GM12878 (cell line): ENCODE results near the gene STAG1. TPM values are rescaled to one million over a fixed set of nuclear protein-coding genes. Genes with fewer than 3 reads are reported as not detected.
A peak's percentile ranks its signal among the peaks of the same experiment; 100 is the strongest.

ENCODE experiments used
- ATAC-seq: fragments of 200-7000 bp; cut with Tn5 transposase; 3 replicates; pipeline ENCODE4 v1.9.1; 2020; ENCODE audit warnings: mild to moderate bottlenecking, moderate library complexity
- BruUV-seq: library from RNA; stranded (reverse); fragments of 400-500 nt; replicated peaks from 2 replicates; lab custom pipeline; 2021; lab: Mats Ljungman, UMichigan
- CTCF ChIA-PET: fragments of 300-600 bp; sonication (Branson Sonifier 250); formaldehyde crosslinking; extraction: SDS; loops from one replicate; lab custom pipeline; 2021; ENCODE audit warnings: inconsistent platforms; lab: Yijun Ruan, JAX
- POLR2A ChIA-PET: fragments of 350-600 bp; formaldehyde crosslinking; extraction: SDS; loops from one replicate; lab custom pipeline; 2021; ENCODE audit warnings: inconsistent platforms; lab: Charles Lee
- RAD21 ChIA-PET: fragments of 300-600 bp; sonication (Branson Sonifier 250); formaldehyde crosslinking; loops from one replicate; lab custom pipeline; 2023; ENCODE audit warnings: antibody characterized with exemption; ENCODE audit not compliant: unreplicated experiment; lab: Charles Lee
- SMC1A ChIA-PET: fragments of 300-600 bp; sonication (Branson Sonifier 250); formaldehyde crosslinking; loops from one replicate; lab custom pipeline; 2023; ENCODE audit not compliant: unreplicated experiment, uncharacterized antibody; lab: Charles Lee
- DNase-seq: peaks from one replicate; pipeline ENCODE4 v3.0.0-alpha.2; 2011; ENCODE audit warnings: low read depth, low spot score
- FAIRE-seq: peaks from 3 replicates; lab custom pipeline; 2011; peaks lifted over from hg19 to GRCh38; lab: Jason Lieb, UNC
- H2AFZ ChIP-seq: 2 replicates; pipeline ENCODE4 v1.6.0; 2011; ENCODE audit warnings: low read depth, low read length, control low read depth; ENCODE audit not compliant: control insufficient read depth
- H3K27ac ChIP-seq: 2 replicates; pipeline ENCODE4 v1.5.1; 2011; ENCODE audit warnings: control low read depth; ENCODE audit not compliant: control insufficient read depth, insufficient read depth
- H3K27me3 ChIP-seq, 2 experiments: replicated peaks in 1 of 2; 2 replicates each; pipeline versions ENCODE4 v1.6.0 to v1.6.1; 2011; ENCODE audit warnings: low read length in 1 of 2; ENCODE audit not compliant: control insufficient read depth in 2 of 2, insufficient read depth in 2 of 2
- H3K36me3 ChIP-seq, 2 experiments: 2 replicates each; pipeline ENCODE4 v1.5.1; 2011; ENCODE audit warnings: low read length in 1 of 2; ENCODE audit not compliant: control insufficient read depth in 2 of 2, insufficient read depth in 2 of 2
- H3K4me1 ChIP-seq: 2 replicates; pipeline ENCODE4 v1.6.1; 2011; ENCODE audit warnings: mild to moderate bottlenecking, low read length, moderate library complexity, mixed read lengths; ENCODE audit not compliant: control insufficient read depth, insufficient read depth
- H3K4me2 ChIP-seq: 2 replicates; pipeline ENCODE4 v1.6.0; 2011; ENCODE audit warnings: control low read depth; ENCODE audit not compliant: control insufficient read depth, insufficient read depth
- H3K4me3 ChIP-seq: fragments of 200-600 bp; sonication (generic); 2 replicates; pipeline ENCODE4 v1.5.1; 2016
- H3K79me2 ChIP-seq: 2 replicates; pipeline ENCODE4 v1.6.0; 2011; ENCODE audit warnings: low read length; ENCODE audit not compliant: control insufficient read depth, insufficient read depth
- H3K9ac ChIP-seq: 2 replicates; pipeline ENCODE4 v1.8.0; 2011; ENCODE audit warnings: low read length, control low read depth, mixed read lengths; ENCODE audit not compliant: control insufficient read depth, insufficient read depth
- H3K9me3 ChIP-seq: replicated peaks from 3 replicates; pipeline ENCODE4 v1.5.1; 2011; ENCODE audit warnings: mild to moderate bottlenecking, low read length; ENCODE audit not compliant: control insufficient read depth, insufficient read depth
- H4K20me1 ChIP-seq: 2 replicates; pipeline ENCODE4 v1.6.0; 2011; ENCODE audit not compliant: control insufficient read depth, insufficient read depth
- RUNX3 ChIP-seq: IDR thresholded peaks from 2 replicates; pipeline ENCODE4 v1.6.1; 2012; ENCODE audit warnings: low read length, inconsistent platforms
- SMC3 ChIP-seq: IDR thresholded peaks from 2 replicates; pipeline ENCODE4 v1.6.1; 2011; ENCODE audit warnings: low read length, improper control_type of control experiment, borderline replicate concordance
- SPI1 ChIP-seq: IDR thresholded peaks from 2 replicates; pipeline ENCODE4 v1.6.1; 2011; ENCODE audit warnings: low read depth, mild to moderate bottlenecking, low read length, moderate library complexity, borderline replicate concordance; ENCODE audit not compliant: insufficient read depth
- in situ Hi-C: fragments of 300-500 bp; cut with MboI; formaldehyde crosslinking; loops from 9 replicates; pipeline ENCODE4 v1.14.3; 2018; ENCODE audit warnings: mixed read lengths
- intact Hi-C: fragments of 100-400 bp; cut with micrococcal nuclease; formaldehyde crosslinking; loops from one replicate; pipeline ENCODE4 v1.14.2; 2022; ENCODE audit not compliant: unreplicated experiment
- polyA plus RNA-seq, 11 experiments: library from polyadenylated mRNA; depleted of rRNA in 4 of 11; unstranded in 6 of 11; stranded (reverse) in 5 of 11; fragments of >200 nt; fragmentation: Nextera tagmentation in 4 of 11; fragmentation: Illumina TruSeq in 1 of 11; extraction: Ambion mirVana in 4 of 11; extraction: Trizol in 1 of 11; gene quantifications; 1 replicate in 1 of 11; 2 replicates in 10 of 11; pipeline versions ENCODE4 v1.2.1 to v1.2.3, GENCODE V29; 2011 to 2016; ENCODE audit warnings: inconsistent platforms in 2 of 11, missing spikeins in 2 of 11, low read depth in 1 of 11
- total RNA-seq, 4 experiments: library from RNA; depleted of rRNA in 3 of 4; stranded (reverse); fragments of >200 nt in 3 of 4; fragmentation: Illumina TruSeq in 1 of 4; extraction: Trizol in 1 of 4; gene quantifications; 2 replicates each; pipeline versions ENCODE4 v1.2.1 to v1.2.3, GENCODE V29; 2013 to 2021
- TF ChIP-seq, protein P1 (sequence below): fragments of 450-650 bp; formaldehyde crosslinking; IDR thresholded peaks from 2 replicates; pipeline ENCODE4 v1.5.0; 2022; ENCODE audit warnings: mild to moderate bottlenecking, missing genetic modification characterization
- TF ChIP-seq, protein P2 (sequence below): IDR thresholded peaks from 2 replicates; pipeline ENCODE4 v1.6.1; 2012; ENCODE audit warnings: improper control_type of control experiment, low read depth, low read length; ENCODE audit not compliant: insufficient replicate concordance
- TF ChIP-seq, protein P3 (sequence below): fragments of 450-650 bp; IDR thresholded peaks from 2 replicates; pipeline ENCODE4 v1.6.1; 2016; ENCODE audit warnings: mild to moderate bottlenecking
- TF ChIP-seq, protein P4 (sequence below): fragments of 450-650 bp; conservative IDR thresholded peaks from 2 replicates; pipeline ENCODE4 v1.6.1; 2017; ENCODE audit warnings: mild to moderate bottlenecking, moderate library complexity

STAG1 gene
- total and polyA plus RNA-seq, 10 of the 15 experiments (the other 5 are each of a cell fraction or from before 2014, with no cell fraction given) = 4.4 to 30.1 (median 20.2) TPM

DNA sequence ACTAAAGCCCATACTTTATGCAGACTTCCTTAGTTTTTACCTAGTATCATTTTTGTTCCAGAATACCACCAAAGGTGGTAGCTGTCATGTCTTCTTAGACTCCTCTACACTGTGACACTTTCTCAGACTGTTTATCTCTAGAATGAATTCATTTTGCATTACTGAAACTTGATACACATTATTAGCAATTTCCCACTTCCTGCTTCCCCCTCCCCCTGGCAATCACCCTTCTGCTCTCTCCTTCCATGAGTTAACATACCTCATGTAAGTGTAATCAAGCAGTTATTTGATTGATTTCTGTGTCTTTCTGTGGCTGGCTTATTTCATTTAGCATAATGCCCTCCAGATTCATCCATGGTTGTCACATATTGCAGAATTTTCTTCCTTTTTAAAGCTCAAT is 204.9 kb downstream of the STAG1 start:
- ChIA-PET POLR2A (no interaction called here), RAD21 (interaction anchor here (1.3 to 4.3 kb wide), 3 partner anchors 202 to 467 kb away, joined by 7 to 43 read pairs (median 7); partner anchors contain the start of gene STAG1), CTCF (interaction anchor here (0.6 to 5.8 kb wide), 4 partner anchors 29 to 485 kb away, joined by 3 to 47 read pairs (median 4); partner anchors contain the start of gene STAG1), SMC1A (interaction anchor here (0.7 to 2.9 kb wide), 4 partner anchors 28 to 205 kb away, joined by 3 to 10 read pairs (median 8); partner anchors contain the start of gene STAG1)
- no TSS peak for BruUV-seq
- Histone ChIP-seq H3K4me3 (no peak overlapping the region), H3K36me3 (peaks cover 0 to 3% of the 10 kb centered on the region in 2 experiments; a peak in 1 of 4 replicates), H4K20me1 (no peaks in the 10 kb centered on the region), H3K27me3 (no peaks in the 10 kb centered on the region), H3K4me2 (no peak overlapping the region), H3K79me2 (no peaks in the 10 kb centered on the region), H3K27ac (no peak overlapping the region), H3K9me3 (peaks cover 3% of the 10 kb centered on the region; the same call in 2 of the 3 replicates), H2AFZ (no peak overlapping the region), H3K4me1 (no peaks in the 10 kb centered on the region), H3K9ac (no peak overlapping the region)
- peak; percentile 35 for FAIRE-seq
- intact Hi-C loops = loop anchor here (2.0 kb wide), 1 partner anchor 204 kb away; no protein-coding TSS in a partner anchor
- DNase-seq = peak; percentile 9
- in situ Hi-C loops = no loop called here
- ATAC-seq = peak; percentile 83
- TF ChIP-seq SMC3 (no peak), RUNX3 (0 out of 2 replicates have a peak, but pooled peaks have one; percentile 13), SPI1 (peak; percentile 51; the same call in 1 of the 2 replicates)
- TF ChIP-seq, protein P1, sequence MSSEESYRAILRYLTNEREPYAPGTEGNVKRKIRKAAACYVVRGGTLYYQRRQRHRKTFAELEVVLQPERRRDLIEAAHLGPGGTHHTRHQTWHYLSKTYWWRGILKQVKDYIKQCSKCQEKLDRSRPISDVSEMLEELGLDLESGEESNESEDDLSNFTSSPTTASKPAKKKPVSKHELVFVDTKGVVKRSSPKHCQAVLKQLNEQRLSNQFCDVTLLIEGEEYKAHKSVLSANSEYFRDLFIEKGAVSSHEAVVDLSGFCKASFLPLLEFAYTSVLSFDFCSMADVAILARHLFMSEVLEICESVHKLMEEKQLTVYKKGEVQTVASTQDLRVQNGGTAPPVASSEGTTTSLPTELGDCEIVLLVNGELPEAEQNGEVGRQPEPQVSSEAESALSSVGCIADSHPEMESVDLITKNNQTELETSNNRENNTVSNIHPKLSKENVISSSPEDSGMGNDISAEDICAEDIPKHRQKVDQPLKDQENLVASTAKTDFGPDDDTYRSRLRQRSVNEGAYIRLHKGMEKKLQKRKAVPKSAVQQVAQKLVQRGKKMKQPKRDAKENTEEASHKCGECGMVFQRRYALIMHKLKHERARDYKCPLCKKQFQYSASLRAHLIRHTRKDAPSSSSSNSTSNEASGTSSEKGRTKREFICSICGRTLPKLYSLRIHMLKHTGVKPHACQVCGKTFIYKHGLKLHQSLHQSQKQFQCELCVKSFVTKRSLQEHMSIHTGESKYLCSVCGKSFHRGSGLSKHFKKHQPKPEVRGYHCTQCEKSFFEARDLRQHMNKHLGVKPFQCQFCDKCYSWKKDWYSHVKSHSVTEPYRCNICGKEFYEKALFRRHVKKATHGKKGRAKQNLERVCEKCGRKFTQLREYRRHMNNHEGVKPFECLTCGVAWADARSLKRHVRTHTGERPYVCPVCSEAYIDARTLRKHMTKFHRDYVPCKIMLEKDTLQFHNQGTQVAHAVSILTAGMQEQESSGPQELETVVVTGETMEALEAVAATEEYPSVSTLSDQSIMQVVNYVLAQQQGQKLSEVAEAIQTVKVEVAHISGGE = no peak
- TF ChIP-seq, protein P2, sequence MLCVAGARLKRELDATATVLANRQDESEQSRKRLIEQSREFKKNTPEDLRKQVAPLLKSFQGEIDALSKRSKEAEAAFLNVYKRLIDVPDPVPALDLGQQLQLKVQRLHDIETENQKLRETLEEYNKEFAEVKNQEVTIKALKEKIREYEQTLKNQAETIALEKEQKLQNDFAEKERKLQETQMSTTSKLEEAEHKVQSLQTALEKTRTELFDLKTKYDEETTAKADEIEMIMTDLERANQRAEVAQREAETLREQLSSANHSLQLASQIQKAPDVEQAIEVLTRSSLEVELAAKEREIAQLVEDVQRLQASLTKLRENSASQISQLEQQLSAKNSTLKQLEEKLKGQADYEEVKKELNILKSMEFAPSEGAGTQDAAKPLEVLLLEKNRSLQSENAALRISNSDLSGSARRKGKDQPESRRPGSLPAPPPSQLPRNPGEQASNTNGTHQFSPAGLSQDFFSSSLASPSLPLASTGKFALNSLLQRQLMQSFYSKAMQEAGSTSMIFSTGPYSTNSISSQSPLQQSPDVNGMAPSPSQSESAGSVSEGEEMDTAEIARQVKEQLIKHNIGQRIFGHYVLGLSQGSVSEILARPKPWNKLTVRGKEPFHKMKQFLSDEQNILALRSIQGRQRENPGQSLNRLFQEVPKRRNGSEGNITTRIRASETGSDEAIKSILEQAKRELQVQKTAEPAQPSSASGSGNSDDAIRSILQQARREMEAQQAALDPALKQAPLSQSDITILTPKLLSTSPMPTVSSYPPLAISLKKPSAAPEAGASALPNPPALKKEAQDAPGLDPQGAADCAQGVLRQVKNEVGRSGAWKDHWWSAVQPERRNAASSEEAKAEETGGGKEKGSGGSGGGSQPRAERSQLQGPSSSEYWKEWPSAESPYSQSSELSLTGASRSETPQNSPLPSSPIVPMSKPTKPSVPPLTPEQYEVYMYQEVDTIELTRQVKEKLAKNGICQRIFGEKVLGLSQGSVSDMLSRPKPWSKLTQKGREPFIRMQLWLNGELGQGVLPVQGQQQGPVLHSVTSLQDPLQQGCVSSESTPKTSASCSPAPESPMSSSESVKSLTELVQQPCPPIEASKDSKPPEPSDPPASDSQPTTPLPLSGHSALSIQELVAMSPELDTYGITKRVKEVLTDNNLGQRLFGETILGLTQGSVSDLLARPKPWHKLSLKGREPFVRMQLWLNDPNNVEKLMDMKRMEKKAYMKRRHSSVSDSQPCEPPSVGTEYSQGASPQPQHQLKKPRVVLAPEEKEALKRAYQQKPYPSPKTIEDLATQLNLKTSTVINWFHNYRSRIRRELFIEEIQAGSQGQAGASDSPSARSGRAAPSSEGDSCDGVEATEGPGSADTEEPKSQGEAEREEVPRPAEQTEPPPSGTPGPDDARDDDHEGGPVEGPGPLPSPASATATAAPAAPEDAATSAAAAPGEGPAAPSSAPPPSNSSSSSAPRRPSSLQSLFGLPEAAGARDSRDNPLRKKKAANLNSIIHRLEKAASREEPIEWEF = no peak
- TF ChIP-seq, protein P3, sequence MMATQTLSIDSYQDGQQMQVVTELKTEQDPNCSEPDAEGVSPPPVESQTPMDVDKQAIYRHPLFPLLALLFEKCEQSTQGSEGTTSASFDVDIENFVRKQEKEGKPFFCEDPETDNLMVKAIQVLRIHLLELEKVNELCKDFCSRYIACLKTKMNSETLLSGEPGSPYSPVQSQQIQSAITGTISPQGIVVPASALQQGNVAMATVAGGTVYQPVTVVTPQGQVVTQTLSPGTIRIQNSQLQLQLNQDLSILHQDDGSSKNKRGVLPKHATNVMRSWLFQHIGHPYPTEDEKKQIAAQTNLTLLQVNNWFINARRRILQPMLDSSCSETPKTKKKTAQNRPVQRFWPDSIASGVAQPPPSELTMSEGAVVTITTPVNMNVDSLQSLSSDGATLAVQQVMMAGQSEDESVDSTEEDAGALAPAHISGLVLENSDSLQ = peak; percentile 34; the same call in 1 of the 2 replicates
- TF ChIP-seq, protein P4, sequence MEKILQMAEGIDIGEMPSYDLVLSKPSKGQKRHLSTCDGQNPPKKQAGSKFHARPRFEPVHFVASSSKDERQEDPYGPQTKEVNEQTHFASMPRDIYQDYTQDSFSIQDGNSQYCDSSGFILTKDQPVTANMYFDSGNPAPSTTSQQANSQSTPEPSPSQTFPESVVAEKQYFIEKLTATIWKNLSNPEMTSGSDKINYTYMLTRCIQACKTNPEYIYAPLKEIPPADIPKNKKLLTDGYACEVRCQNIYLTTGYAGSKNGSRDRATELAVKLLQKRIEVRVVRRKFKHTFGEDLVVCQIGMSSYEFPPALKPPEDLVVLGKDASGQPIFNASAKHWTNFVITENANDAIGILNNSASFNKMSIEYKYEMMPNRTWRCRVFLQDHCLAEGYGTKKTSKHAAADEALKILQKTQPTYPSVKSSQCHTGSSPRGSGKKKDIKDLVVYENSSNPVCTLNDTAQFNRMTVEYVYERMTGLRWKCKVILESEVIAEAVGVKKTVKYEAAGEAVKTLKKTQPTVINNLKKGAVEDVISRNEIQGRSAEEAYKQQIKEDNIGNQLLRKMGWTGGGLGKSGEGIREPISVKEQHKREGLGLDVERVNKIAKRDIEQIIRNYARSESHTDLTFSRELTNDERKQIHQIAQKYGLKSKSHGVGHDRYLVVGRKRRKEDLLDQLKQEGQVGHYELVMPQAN = no peak
